HG03108 (cell line): ENCODE measurements around the gene PRUNE2.
"Not testable (repeated sequence)": the region's sequence is repeated elsewhere in the genome, so short reads cannot be mapped to it uniquely, and the experiment has no call there.

Experiments used
- ATAC-seq: cut with Tn5 transposase; IDR thresholded peaks from one replicate; pipeline ENCODE4 v1.9.1; 2021; ENCODE audit warnings: moderate library complexity; ENCODE audit not compliant: unreplicated experiment

The PRUNE2 gene

DNA sequence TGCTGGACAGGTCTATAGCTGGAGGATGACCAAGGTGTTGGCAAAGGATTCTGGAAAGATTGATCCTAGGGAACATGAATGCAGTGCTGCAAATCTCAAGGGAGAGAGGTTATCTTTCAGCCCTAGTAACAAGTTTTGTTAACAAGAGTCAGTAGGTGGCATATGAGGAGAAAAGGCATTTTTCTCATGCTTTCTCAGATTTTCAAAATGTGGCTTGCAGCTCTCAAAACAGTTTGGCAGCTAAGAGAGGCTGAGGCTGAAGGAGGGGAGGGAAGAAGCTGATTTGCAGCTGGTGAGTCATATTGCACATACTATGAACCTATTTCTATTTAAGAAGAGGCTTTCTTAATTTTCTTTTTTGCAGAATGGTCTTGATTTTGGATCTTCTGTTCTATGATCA is 205.9 kb downstream of the PRUNE2 start:
- no peak for ATAC-seq

GRCh38 chr9:76697554-76697953 is 208.4 kb downstream of the PRUNE2 start:
- ATAC-seq, result no peak

- no peak for ATAC-seq
Measured at GRCh38 chr9:76697081-76697480, 208.8 kb downstream of the PRUNE2 start.

DNA sequence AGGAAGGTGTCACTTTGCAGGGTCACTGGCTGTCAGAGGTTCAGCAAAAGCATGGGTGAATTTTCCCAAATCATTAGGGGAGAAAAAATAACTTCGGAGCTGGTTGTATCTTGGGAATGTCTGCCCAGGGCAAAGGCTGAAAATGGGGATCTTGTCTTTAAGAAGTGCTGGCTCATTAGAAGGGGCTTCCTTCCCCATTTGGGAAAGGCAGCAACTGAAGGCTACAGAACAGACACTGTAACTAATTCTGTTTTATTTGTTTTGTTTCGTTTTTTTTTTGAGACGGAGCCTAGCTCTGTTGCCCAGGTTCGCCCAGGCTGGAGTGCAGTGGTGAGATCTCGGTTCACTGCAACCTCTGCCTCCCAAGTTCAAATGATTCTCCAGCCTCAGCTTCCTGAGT is 212.0 kb downstream of the PRUNE2 start:
- ATAC-seq, result no peak

- no peak for ATAC-seq
Measured at GRCh38 chr9:76692458-76693129, 213.3 kb downstream of the PRUNE2 start.

DNA sequence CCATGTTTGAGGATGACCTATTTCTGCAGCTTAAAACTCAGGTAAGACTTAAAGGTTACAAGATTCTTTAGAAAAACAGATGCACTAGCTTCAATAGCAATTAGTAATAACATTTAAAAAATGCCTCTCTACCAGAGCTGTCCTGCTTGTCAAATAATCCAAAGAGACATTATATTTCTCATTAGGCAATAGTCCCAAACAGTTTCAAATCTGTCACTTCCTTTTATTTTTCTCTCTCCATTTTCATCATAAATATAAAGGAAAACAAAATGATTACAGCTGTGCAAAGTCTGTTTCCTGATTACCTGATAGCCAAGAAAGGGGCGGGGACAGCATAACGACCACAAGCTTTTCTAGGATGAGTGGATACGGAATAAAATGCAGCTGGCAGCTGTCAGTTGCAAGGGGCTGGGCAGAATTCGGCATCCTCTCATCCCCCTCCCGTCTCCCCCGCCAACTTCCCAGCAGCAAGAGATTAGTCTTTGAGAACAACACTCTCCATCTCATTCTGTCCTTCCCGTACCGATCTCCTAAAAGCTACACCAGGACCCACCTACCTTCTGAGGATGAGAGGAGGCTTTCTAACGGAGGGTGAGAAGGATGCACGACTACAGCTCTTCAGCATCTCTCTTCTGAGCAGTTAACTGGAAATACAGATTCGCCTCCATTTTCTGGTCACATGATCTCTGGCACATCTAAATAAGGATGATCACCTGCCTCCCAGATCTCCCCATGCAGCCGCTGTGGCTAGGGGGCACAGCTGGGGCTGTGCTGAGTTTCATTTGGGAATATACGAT is 214.2 kb downstream of the PRUNE2 start:
- no peak for ATAC-seq

GRCh38 chr9:76690973-76691370 is 214.9 kb downstream of the PRUNE2 start:
- no peak for ATAC-seq

DNA sequence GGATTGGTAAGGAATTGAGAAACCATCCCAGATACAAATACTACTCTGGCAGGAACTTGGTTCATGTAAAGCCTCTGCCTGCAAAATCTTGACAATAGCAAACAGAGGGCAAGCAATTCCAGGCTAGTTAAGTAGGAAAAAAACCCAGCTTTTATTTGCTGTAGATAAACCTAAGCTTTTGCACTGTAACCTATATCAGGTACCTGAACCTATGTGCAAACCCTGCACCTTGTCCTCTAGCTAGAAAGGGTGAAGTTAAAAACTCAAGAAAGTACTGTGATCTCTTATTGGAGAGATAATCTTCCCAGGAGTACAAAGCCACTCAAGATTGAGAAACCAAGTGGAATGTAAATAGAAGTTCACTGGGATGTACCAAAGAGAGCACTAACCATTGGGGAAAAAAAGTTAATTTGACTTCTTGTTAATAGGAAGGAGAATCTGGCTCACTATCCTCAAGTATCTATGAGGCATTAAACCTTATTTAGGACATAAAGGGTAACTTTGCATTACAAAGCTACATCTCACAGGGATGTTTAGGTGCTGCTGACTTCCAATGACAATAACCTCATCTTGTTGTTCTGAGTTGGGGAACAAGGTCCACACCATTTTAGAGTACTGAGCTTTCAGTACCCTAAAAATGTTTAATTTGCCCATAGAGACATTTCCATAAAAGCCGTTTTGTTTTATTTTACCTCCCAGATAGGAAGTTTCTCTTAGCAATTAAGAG is 215.5 kb downstream of the PRUNE2 start:
- ATAC-seq, result no peak

- ATAC-seq, result no peak
Measured at GRCh38 chr9:76688471-76689238, 217.3 kb downstream of the PRUNE2 start.

- no peak for ATAC-seq
Measured at GRCh38 chr9:76687861-76688391, 218.0 kb downstream of the PRUNE2 start.

- no peak for ATAC-seq
Measured at GRCh38 chr9:76686756-76687155, 219.2 kb downstream of the PRUNE2 start.

DNA sequence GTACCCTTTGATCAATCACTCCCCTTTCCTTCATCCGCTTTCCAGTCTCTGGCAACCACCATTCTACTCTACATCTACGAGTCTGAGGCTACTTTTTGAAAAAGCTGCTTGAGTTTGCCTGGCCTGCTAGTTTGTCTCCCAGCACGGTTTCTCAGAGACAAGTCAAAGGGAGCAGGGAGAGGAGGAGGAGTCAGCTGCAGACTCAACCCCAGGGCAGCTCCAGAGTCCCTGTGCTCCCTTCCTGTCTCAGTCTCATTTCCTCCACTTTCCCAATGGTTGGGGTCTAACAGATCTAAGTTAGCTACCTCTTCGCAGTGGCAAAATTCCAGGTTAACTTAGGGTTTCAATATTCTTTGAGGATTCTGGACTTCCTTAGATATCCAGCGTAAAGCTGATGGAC is 221.7 kb downstream of the PRUNE2 start:
- ATAC-seq, result no peak

GRCh38 chr9:76681556-76681955 is 224.4 kb downstream of the PRUNE2 start:
- ATAC-seq, result no peak

- no peak for ATAC-seq
Measured at GRCh38 chr9:76680716-76681425, 225.0 kb downstream of the PRUNE2 start.

DNA sequence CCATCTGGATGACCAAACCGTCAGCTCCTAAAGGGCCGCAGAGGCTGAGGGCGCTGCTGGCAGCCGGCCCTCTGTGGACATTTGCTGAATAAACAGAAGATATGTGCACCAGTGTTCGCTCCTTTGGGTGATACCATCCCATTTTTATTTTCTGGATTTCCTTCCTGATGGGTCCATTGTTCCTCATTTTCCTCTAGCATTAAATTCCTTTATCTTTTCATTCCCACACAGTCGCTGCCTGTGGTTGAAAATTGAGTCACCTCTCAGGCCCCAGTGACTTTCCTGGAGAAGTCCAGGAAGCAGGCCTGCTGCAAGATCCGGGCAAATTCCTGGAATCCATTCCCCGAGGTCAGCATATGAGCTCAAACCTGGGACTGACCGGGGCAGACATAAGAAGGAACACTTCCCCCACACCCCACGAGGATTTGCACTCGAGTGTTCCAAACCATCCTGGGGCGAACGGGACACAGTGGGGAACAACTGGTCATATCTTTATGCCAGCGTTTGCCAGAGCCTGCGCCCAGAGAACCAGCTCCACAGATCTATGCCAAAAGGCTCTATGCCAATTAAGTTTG is 228.3 kb downstream of the PRUNE2 start:
- no peak for ATAC-seq

- no peak for ATAC-seq
Measured at GRCh38 chr9:76676857-76677256, 229.1 kb downstream of the PRUNE2 start.

GRCh38 chr9:76667521-76667957 is 238.4 kb downstream of the PRUNE2 start:
- no peak for ATAC-seq

- not testable (repeated sequence) for ATAC-seq
Measured at GRCh38 chr9:76665966-76666365, 239.9 kb downstream of the PRUNE2 start.

GRCh38 chr9:76665458-76665857 is 240.5 kb downstream of the PRUNE2 start:
- ATAC-seq, result no peak

- no peak for ATAC-seq
Measured at GRCh38 chr9:76664120-76664519, 241.8 kb downstream of the PRUNE2 start.
